ENCODE data around the gene ANKHD1. TPM values are rescaled to one million over a fixed set of nuclear protein-coding genes. Genes with fewer than 3 reads are reported as not detected.

The ANKHD1 gene
- total RNA-seq, 4 donors from 2014 or later, result 128 to 177 (median 143) TPM

GRCh38 chr5:140555747-140556312 is 154.2 kb downstream of the ANKHD1 start:
- no peak for TF ChIP-seq CTCF (IDR thresholded peaks at IDR 0.05; ENCODE audit: low read depth)

GRCh38 chr5:140556438-140556837 is 154.8 kb downstream of the ANKHD1 start:
- no peak for TF ChIP-seq CTCF (IDR thresholded peaks at IDR 0.05; ENCODE audit: low read depth)

- no peak for TF ChIP-seq CTCF (IDR thresholded peaks at IDR 0.05; ENCODE audit: low read depth)
Measured at GRCh38 chr5:140557136-140557805, 155.6 kb downstream of the ANKHD1 start, which contains the start of gene SRA1. TSS of gene SRA1 (minus strand) at chr5:140557473. CDS start at chr5:140557452, 21 bp downstream.

GRCh38 chr5:140557965-140558364 is 156.3 kb downstream of the ANKHD1 start:
- TF ChIP-seq CTCF (IDR thresholded peaks at IDR 0.05; ENCODE audit: low read depth), result no peak

GRCh38 chr5:140558542-140558941 is 156.9 kb downstream of the ANKHD1 start:
- TF ChIP-seq CTCF (IDR thresholded peaks at IDR 0.05; ENCODE audit: low read depth), result no peak

- no peak for TF ChIP-seq CTCF (IDR thresholded peaks at IDR 0.05; ENCODE audit: low read depth)
Measured at GRCh38 chr5:140560227-140560626, 158.6 kb downstream of the ANKHD1 start.

GRCh38 chr5:140561753-140562523 is 160.3 kb downstream of the ANKHD1 start:
- TF ChIP-seq CTCF (IDR thresholded peaks at IDR 0.05; ENCODE audit: low read depth), result no peak
